K562 (cell line): ENCODE measurements around the gene NPAS3. TPM values are rescaled to one million over a fixed set of nuclear protein-coding genes. Genes with fewer than 3 reads are reported as not detected.

Experiments
- DIDO1 ChIP-seq: fragments of 450-650 bp; IDR thresholded peaks from 2 replicates; pipeline ENCODE4 v1.6.1; 2016; ENCODE audit warnings: low read depth, missing biosample characterization, missing genetic modification characterization
- FOS ChIP-seq: IDR thresholded peaks from 3 replicates; pipeline ENCODE4 v1.6.1; 2011; ENCODE audit not compliant: insufficient read length; ENCODE audit errors: extremely low read depth
- FOXJ3 ChIP-seq: sonication (generic); formaldehyde crosslinking; IDR thresholded peaks from 2 replicates; pipeline ENCODE4 v1.4.0; 2020; ENCODE audit warnings: mild to moderate bottlenecking, missing genetic modification reagents
- MYBL2 ChIP-seq, 2 experiments: fragments of 450-650 bp in 1 of 2; sonication (generic) in 1 of 2; formaldehyde crosslinking in 1 of 2; IDR thresholded peaks; 2 replicates each; pipeline versions ENCODE4 v1.6.1 to v1.8.1; 2017 to 2022; ENCODE audit warnings: borderline replicate concordance in 1 of 2, inconsistent platforms in 1 of 2, low read depth in 1 of 2, mild to moderate bottlenecking in 1 of 2, missing genetic modification reagents in 1 of 2, moderate library complexity in 1 of 2
- PTRF ChIP-seq: fragments of 450-650 bp; IDR thresholded peaks from 2 replicates; pipeline ENCODE4 v1.6.1; 2016; ENCODE audit warnings: mild to moderate bottlenecking, missing genetic modification characterization, missing compliant biosample characterization
- RAD21 ChIP-seq, 2 experiments: fragments of 250-450 bp in 1 of 2; fragments of 450-650 bp in 1 of 2; sonication (Bioruptor Pico) in 1 of 2; formaldehyde crosslinking in 1 of 2; IDR thresholded peaks in 1 of 2; conservative IDR thresholded peaks in 1 of 2; 2 replicates each; pipeline versions ENCODE4 v1.4.0 to v1.8.0; 2020 to 2022; ENCODE audit warnings: mild to moderate bottlenecking in 2 of 2, moderate library complexity in 1 of 2
- SMC3 ChIP-seq: conservative IDR thresholded peaks from 2 replicates; pipeline ENCODE4 v1.6.1; 2011; ENCODE audit warnings: low read depth, low read length, improper control_type of control experiment; ENCODE audit not compliant: insufficient read depth
- SRSF1 ChIP-seq: fragments of 200-400 bp; formaldehyde crosslinking; IDR thresholded peaks from 2 replicates; pipeline ENCODE4 v1.6.1; 2017; ENCODE audit warnings: mild to moderate bottlenecking, low read depth, low read length, moderate library complexity
- XRCC5 ChIP-seq: fragments of 200-400 bp; formaldehyde crosslinking; IDR thresholded peaks from 2 replicates; pipeline ENCODE4 v1.6.1; 2017; ENCODE audit warnings: low read depth, mild to moderate bottlenecking, low read length
- ZBTB7A ChIP-seq: IDR thresholded peaks from 2 replicates; pipeline ENCODE4 v1.6.1; 2011; ENCODE audit warnings: low read depth, mild to moderate bottlenecking, low read length, moderate library complexity, borderline replicate concordance; ENCODE audit not compliant: control insufficient read depth
- ZNF197 ChIP-seq: fragments of 200-800 bp; sonication (Bioruptor generic); IDR thresholded peaks from 2 replicates; pipeline ENCODE4 v1.6.1; 2016; ENCODE audit warnings: low read depth, missing genetic modification characterization, missing compliant biosample characterization
- polyA plus RNA-seq, 8 experiments: library from polyadenylated mRNA; depleted of rRNA in 4 of 8; stranded (reverse) in 5 of 8; unstranded in 3 of 8; fragments of >200 nt; fragmentation: Nextera tagmentation in 2 of 8; fragmentation: Illumina TruSeq in 1 of 8; extraction: Ambion mirVana in 2 of 8; extraction: Trizol in 1 of 8; gene quantifications; 2 replicates each; pipeline versions ENCODE4 v1.2.1 to v1.2.3, GENCODE V29; 2011 to 2014; ENCODE audit warnings: inconsistent platforms in 1 of 8, missing spikeins in 1 of 8
- total RNA-seq, 7 experiments: library from RNA; depleted of rRNA in 6 of 7; stranded (reverse); fragments of >200 nt in 6 of 7; fragmentation: Illumina TruSeq in 2 of 7; extraction: Trizol in 2 of 7; gene quantifications; 2 replicates each; pipeline versions ENCODE4 v1.2.1 to v1.2.3, GENCODE V29; 2011 to 2021; ENCODE audit warnings: low replicate concordance in 1 of 7
- TF ChIP-seq, protein P1 (sequence below): sonication (generic); formaldehyde crosslinking; IDR thresholded peaks from 2 replicates; pipeline ENCODE4 v1.8.1; 2023; ENCODE audit warnings: missing genetic modification reagents, mild to moderate bottlenecking, borderline replicate concordance
- TF ChIP-seq, protein P2 (sequence below): fragments of 450-650 bp; formaldehyde crosslinking; IDR thresholded peaks from 2 replicates; pipeline ENCODE4 v1.4.0; 2020; ENCODE audit warnings: mild to moderate bottlenecking, mixed read lengths

NPAS3 gene
- total and polyA plus RNA-seq, 9 of the 15 experiments (the other 6 are each of a cell fraction or from before 2014, with no cell fraction given), result 0.04 TPM; not detected in 8

DNA sequence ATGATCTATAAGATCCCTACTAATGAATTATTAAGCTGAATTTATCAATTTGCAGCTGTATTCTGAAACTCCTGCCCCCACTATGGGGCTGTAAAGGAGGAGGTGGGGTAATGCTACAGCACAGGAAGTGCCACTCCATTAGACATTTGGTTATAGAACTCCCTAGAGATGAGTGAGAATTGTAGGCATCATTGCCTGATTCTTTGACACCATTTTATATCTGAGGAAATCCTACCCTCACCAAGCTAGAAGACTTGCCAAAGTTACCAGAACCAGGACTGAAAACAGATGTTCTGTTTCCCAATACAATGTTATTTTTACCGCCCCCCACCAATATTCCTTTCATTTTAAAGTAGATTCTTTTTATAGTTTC is 829.8 kb downstream of the NPAS3 start (continued):
- TF ChIP-seq, protein P1, sequence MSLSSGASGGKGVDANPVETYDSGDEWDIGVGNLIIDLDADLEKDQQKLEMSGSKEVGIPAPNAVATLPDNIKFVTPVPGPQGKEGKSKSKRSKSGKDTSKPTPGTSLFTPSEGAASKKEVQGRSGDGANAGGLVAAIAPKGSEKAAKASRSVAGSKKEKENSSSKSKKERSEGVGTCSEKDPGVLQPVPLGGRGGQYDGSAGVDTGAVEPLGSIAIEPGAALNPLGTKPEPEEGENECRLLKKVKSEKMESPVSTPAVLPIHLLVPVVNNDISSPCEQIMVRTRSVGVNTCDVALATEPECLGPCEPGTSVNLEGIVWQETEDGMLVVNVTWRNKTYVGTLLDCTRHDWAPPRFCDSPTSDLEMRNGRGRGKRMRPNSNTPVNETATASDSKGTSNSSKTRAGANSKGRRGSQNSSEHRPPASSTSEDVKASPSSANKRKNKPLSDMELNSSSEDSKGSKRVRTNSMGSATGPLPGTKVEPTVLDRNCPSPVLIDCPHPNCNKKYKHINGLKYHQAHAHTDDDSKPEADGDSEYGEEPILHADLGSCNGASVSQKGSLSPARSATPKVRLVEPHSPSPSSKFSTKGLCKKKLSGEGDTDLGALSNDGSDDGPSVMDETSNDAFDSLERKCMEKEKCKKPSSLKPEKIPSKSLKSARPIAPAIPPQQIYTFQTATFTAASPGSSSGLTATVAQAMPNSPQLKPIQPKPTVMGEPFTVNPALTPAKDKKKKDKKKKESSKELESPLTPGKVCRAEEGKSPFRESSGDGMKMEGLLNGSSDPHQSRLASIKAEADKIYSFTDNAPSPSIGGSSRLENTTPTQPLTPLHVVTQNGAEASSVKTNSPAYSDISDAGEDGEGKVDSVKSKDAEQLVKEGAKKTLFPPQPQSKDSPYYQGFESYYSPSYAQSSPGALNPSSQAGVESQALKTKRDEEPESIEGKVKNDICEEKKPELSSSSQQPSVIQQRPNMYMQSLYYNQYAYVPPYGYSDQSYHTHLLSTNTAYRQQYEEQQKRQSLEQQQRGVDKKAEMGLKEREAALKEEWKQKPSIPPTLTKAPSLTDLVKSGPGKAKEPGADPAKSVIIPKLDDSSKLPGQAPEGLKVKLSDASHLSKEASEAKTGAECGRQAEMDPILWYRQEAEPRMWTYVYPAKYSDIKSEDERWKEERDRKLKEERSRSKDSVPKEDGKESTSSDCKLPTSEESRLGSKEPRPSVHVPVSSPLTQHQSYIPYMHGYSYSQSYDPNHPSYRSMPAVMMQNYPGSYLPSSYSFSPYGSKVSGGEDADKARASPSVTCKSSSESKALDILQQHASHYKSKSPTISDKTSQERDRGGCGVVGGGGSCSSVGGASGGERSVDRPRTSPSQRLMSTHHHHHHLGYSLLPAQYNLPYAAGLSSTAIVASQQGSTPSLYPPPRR (CRISPR knock-in tag), result no peak
- no peak for TF ChIP-seq SMC3
- no peak for TF ChIP-seq PTRF
- no peak for TF ChIP-seq DIDO1
- TF ChIP-seq, protein P2, sequence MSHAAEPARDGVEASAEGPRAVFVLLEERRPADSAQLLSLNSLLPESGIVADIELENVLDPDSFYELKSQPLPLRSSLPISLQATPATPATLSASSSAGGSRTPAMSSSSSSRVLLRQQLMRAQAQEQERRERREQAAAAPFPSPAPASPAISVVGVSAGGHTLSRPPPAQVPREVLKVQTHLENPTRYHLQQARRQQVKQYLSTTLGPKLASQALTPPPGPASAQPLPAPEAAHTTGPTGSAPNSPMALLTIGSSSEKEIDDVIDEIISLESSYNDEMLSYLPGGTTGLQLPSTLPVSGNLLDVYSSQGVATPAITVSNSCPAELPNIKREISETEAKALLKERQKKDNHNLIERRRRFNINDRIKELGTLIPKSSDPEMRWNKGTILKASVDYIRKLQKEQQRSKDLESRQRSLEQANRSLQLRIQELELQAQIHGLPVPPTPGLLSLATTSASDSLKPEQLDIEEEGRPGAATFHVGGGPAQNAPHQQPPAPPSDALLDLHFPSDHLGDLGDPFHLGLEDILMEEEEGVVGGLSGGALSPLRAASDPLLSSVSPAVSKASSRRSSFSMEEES, result no peak
- TF ChIP-seq FOS, result no peak
- TF ChIP-seq ZBTB7A, result no peak
- TF ChIP-seq MYBL2 (IDR thresholded peaks at IDR 0.05; ENCODE audit: low read depth), result no peak
- TF ChIP-seq MYBL2 (CRISPR knock-in tag; IDR thresholded peaks at IDR 0.05; ENCODE audit: borderline replicate concordance), result no peak
- no peak for TF ChIP-seq FOXJ3 (CRISPR knock-in tag)
- TF ChIP-seq RAD21 (CRISPR knock-in tag; conservative IDR thresholded peaks at IDR 0.05 in 1 of 2, IDR thresholded peaks at IDR 0.05 in 1 of 2), result no peak
- no peak for TF ChIP-seq ZNF197
- TF ChIP-seq SRSF1, result no peak
- no peak for TF ChIP-seq XRCC5
